GM12878 (cell line): ENCODE data around the gene DMRT1.

ENCODE experiments used
- CTCF ChIP-seq, 3 experiments: IDR thresholded peaks in 2 of 3; conservative IDR thresholded peaks in 1 of 3; 2 replicates each; pipeline ENCODE4 v1.5.1; 2011; ENCODE audit warnings: low read depth in 3 of 3, low read length in 3 of 3, mild to moderate bottlenecking in 3 of 3, control low read depth in 2 of 3, moderate library complexity in 2 of 3, inconsistent platforms in 1 of 3, mixed read lengths in 1 of 3; ENCODE audit not compliant: control insufficient read depth in 2 of 3, insufficient read depth in 1 of 3; ENCODE audit errors: extremely low read depth in 1 of 3
- EP300 ChIP-seq, 2 experiments: fragments of 150-350 bp in 1 of 2; IDR thresholded peaks; 2 replicates each; pipeline ENCODE4 v1.6.1; 2011 to 2012; ENCODE audit warnings: low read depth in 2 of 2, low read length in 2 of 2, borderline replicate concordance in 1 of 2, improper control_type of control experiment in 1 of 2, inconsistent platforms in 1 of 2; ENCODE audit not compliant: control insufficient read depth in 1 of 2
- LARP7 ChIP-seq: fragments of 450-650 bp; IDR thresholded peaks from 2 replicates; pipeline ENCODE4 v1.6.1; 2017; ENCODE audit warnings: mild to moderate bottlenecking
- TCF12 ChIP-seq: IDR thresholded peaks from 2 replicates; pipeline ENCODE4 v1.6.1; 2011; ENCODE audit warnings: low read depth, mild to moderate bottlenecking, low read length

- TF ChIP-seq LARP7 (no peak), TCF12 (no peak), CTCF (IDR thresholded peaks at IDR 0.05 in 2 of 3, conservative IDR thresholded peaks at IDR 0.05 in 1 of 3; ENCODE audit: control insufficient read depth in 2 of 3, extremely low read depth in 1 of 3, insufficient read depth in 1 of 3, low read depth in 3 of 3, low read length in 3 of 3) (peak; percentile 25 to 49 (median 33); a peak in 5 of 6 replicates), EP300 (IDR thresholded peaks at IDR 0.05; ENCODE audit: borderline replicate concordance in 1 of 2, control insufficient read depth in 1 of 2, low read depth in 2 of 2, low read length in 2 of 2) (no peak)
Measured at GRCh38 chr9:1018121-1018520, 176.6 kb downstream of the DMRT1 start.
